Medulla oblongata (tissue), 1 donor: ENCODE data around the gene FANCE.

Experiments
- DNase-seq: peaks from one replicate; pipeline ENCODE4 v3.0.0-alpha.2; 2015; ENCODE audit errors: extremely low spot score

FANCE gene

GRCh38 chr6:35484921-35485392 lies 32.8 kb downstream of the FANCE start:
- DNase-seq = no peak

- DNase-seq = no peak
These were observed 33.3 kb downstream of the FANCE start for GRCh38 chr6:35485402-35485877.

DNA sequence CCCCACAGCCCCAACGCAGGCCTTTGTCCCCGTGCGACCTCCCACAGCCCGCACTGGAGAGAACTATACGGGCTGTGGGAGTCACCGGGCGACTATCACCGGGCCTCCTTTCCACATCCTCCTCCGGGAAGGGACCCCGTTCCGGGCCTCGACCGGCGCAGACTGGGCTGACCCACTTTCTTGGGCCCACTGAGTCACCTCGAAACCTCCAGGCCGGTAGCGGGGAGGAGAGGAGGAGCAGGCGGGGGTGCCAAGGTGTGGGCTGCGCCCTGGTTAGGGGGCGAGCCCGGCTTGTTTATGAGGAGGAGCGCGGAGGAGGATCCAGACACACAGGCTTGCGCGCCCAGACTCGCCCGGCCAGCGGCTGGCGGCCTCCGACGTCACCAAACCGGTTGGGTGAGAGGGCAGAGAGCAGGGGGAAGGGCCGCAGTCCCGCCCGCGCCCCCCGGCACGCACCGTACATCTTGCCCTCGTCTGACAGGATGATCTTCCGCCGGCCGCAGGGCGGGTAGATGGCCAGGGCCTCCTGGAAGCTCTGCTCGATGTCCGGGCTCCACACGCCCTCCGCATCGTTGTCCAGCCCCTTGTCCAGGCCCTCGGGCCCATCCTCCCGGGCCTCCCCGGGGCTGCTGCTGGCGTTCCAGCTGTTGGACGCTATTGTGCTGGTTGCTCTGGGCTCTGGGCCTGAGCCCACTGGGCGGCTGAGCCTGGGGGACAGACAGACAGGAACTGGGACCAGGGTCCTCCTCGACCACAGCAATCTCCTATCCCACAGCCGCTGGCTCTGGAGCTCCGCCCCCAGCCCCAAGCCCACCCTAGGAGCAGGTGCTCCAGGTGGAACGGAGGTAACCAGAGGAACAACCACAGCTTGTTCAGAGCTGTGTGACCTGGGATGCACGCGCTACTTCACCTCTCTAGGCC lies 34.1 kb downstream of the FANCE start:
- DNase-seq = no peak

- no peak for DNase-seq
These were observed 35.7 kb downstream of the FANCE start for GRCh38 chr6:35487658-35488516.

DNA sequence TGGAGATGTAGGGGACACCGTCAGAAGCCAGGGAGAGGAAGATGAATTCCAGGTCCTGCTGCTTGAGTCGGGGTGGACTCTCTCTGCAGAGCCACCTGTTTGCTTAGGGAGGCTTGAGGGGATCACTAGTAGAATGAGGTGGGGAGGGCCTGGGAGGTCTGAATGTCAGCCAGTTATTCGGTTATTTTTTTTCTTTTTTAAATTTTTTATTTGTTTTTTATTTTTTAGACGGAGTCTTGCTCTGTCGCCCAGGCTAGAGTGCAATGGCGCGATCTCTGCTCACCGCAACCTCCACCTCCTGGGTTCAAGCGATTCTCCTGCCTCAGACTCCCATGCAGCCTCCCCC lies 36.4 kb downstream of the FANCE start:
- no peak for DNase-seq

GRCh38 chr6:35489066-35489465 lies 36.9 kb downstream of the FANCE start:
- DNase-seq = no peak

- DNase-seq = peak; percentile 38
These were observed 38.1 kb downstream of the FANCE start for GRCh38 chr6:35489995-35490791.

GRCh38 chr6:35490821-35491557 lies 38.9 kb downstream of the FANCE start:
- DNase-seq = no peak

GRCh38 chr6:35491558-35492257 lies 39.6 kb downstream of the FANCE start:
- DNase-seq = no peak

DNA sequence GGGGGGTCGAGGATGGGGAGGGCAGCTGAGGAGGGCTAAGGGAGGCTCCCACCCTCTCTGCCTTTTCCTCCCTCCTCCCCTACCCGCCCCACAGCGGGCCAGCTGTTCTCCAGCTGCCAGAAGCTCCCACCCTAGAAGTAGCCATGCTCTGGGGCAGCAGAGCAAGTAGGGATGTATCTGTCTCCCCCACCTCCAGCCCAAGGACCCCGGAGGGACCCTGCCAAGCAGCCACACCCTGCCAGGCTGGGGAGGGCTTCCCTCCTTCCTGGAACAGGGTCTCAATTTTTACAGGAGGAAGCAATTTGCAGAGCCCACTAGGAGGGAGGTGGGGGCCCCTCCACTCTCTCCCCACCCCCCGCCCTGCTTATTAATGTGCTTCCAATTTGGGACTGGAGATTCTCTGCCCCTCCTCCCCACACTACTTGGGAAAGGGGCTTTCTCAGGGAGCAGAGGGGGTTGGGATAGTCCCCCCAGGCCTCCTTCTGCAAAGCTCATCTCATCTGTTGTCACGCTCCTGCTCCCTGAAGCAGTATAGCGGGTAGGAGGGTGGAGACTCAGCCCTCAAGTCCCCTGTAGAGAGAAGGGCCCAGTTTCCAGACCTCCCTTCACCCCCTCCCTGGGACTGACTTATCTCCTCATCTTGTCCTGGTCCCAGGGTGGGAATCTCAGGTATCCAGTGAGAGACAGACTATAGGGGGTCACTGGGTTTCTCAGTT lies 40.3 kb downstream of the FANCE start:
- DNase-seq = no peak

DNA sequence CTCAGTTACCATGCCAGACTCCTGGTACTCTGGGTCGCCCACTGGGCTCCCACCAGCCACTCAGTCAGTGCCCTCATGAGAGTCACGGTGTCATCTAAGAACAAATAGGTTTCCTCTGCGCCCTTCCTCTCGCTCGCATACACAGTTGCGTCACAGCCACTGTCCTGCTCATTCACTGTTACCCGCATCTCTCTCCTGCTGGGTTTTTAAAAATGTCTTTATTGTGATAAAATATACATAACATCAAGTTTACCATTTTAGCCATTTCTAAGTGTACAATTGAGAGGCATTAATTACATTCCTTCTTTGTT lies 40.8 kb downstream of the FANCE start:
- no peak for DNase-seq

- DNase-seq = no peak
These were observed 41.3 kb downstream of the FANCE start for GRCh38 chr6:35493307-35493983.

- peak; percentile 37 for DNase-seq
These were observed 42.0 kb downstream of the FANCE start for GRCh38 chr6:35494161-35494563.

GRCh38 chr6:35495258-35496035 lies 43.3 kb downstream of the FANCE start:
- no peak for DNase-seq

- no peak for DNase-seq
These were observed 44.1 kb downstream of the FANCE start for GRCh38 chr6:35496036-35496840.

DNA sequence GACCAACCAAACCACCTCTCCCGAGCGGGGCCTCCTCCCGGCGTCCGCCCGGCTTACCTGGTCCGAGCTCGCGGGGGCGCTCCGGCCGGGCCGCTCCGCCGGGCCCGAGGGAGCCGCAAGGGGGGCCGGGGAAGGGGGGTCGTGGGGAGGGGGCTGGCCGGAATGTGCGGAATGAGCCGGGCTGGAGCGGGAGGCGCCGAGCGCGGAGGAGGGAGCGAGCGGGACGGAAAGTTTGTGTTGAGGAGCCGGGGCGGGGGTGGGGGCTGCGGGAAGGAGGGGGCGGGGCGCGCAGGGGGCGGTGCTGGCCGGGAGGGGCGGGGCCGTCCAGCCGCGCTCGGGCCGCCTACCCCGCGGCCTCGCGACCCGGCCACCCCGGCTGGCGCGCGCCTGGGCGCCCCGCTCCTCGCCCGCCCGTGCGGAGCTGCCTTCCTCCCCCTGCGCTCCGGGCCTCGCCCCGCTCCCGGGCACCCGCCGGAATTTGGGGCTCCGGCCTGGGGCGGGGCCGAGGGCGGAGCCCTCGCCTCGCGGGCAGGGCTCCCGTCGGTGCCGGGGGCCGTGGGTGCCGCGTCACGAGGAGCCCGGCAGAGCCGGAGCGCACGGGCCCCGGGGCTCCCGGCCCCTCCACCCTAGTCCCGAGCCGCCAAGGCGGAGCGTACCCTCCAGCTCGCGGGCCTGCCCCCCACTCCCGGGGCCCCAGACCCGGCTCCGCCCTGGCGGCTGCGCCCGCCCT lies 44.9 kb downstream of the FANCE start, which contains the start of gene TEAD3:
TSS of gene TEAD3 (minus strand) at position 239 of the 730 bp plus-strand sequence.
- no peak for DNase-seq
